Measurements from ENCODE around the gene APOL3.
"Not testable (repeated sequence)": the region's sequence is repeated elsewhere in the genome, so short reads cannot be mapped to it uniquely, and the experiment has no call there.

Gene APOL3

DNA sequence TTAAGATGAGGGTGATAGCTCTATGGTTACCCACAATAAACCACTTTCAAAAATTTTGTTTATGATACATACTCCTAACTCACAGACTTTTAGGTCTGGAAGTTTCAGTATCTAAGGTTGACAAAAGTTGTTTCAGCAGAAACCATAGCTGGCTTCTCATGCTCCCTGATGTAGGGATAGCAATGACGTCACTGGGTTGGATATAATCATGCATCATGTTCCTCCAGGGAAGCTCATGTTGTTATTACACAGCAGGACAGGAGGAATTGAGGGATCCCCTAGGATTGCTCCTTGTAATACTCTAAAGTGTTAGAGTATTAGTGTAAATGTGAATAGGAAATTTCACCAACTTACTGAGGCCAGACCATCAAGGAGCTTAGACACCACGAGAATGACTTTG lies 23.6 kb downstream of the APOL3 start:
- H3K4me3 ChIP-seq (ENCODE audit: low read depth, low read length): no peak overlapping the region

DNA sequence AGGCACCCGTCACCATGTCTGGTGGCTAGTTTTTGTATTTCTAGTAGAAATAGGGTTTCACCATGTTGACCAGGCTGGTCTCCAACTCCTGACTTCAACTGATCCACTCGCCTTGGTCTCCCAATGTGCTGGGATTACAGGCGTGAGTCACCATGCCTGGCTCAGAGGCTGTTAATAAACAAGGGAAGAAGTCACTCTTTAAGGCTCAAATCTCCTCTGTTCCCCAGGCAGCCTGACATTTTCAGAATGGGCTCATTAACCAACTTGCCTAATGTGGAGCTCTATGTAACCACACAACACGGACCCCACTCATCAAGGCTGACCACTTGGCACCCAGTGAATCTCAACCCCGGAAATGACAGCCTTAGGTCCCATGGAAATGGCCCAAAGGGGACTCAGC lies 24.1 kb downstream of the APOL3 start:
- no peak overlapping the region for H3K4me3 ChIP-seq (ENCODE audit: low read depth, low read length)

DNA sequence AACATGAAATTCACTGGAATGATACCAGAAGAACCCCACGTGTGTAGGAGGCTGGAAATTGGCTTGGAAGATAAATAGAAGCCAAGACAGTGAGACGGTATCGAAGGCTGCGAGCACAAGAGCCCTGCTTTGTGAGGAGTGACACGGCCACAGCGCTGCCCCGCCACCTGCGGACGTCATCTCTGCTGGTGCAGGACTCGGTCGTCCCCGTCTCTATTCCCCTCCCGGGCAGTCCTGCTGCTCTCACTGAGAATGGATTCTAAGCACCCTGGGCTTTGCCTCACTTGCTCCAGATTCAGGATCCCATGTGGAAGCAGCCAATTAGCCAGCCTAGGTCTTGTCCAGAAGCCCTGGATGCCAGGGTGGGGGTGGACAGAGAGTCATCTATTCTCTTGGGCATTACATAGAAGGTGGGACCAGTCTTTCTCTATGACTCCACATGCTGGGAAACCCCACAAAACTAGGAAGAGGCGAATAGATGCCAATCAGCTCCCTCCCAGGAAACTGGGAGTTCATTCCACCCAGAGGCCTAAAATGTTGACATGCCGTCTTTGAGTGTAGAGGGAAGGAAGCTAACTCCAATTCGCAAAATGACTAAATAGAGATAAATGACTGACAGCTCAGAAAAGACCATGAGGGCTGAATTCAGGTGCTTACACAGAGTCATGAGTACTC lies 25.1 kb downstream of the APOL3 start:
- H3K4me3 ChIP-seq (ENCODE audit: low read depth, low read length): no peak overlapping the region

DNA sequence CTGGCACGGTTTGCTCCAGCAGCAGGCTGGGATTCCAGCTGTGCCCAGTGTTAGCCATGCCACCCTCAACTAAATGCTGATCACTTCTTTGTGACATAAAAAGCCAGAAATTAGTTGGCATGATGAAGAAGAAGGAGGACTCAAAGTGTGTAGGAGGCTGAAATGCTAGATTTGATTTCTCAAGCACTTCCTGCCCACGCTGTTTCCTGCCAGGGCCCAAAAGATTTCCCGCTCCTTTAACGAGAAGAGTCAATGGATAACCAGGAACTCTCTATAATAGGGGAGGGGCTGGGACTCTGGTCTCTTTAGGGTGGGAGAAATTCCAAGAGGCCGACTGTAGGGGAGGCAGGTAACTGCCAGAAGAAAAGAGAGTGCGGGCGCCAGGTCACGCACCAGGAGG lies 26.4 kb downstream of the APOL3 start:
- H3K4me3 ChIP-seq (ENCODE audit: low read depth, low read length): no peak overlapping the region

DNA sequence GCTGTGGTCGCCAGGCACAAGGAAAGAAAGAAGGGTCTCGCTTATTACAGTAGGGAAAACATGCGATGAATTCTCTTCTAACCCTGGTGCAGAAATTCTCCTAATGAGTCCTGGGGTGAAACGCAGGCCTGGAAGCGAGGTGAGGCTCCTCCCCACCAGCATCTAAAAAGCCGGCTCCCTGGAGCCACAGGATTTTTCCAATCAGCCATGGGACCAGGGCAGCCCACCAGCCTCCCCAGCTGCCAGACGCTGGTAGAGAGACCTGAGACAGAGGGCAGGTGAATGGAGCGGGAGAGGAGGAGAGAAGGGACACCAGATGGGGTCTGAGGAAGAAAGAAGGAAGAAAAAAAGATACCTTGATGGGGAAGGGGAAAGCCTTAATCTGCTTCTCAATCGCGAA lies 28.6 kb downstream of the APOL3 start:
- H3K4me3 ChIP-seq (ENCODE audit: low read depth, low read length): no peak overlapping the region

DNA sequence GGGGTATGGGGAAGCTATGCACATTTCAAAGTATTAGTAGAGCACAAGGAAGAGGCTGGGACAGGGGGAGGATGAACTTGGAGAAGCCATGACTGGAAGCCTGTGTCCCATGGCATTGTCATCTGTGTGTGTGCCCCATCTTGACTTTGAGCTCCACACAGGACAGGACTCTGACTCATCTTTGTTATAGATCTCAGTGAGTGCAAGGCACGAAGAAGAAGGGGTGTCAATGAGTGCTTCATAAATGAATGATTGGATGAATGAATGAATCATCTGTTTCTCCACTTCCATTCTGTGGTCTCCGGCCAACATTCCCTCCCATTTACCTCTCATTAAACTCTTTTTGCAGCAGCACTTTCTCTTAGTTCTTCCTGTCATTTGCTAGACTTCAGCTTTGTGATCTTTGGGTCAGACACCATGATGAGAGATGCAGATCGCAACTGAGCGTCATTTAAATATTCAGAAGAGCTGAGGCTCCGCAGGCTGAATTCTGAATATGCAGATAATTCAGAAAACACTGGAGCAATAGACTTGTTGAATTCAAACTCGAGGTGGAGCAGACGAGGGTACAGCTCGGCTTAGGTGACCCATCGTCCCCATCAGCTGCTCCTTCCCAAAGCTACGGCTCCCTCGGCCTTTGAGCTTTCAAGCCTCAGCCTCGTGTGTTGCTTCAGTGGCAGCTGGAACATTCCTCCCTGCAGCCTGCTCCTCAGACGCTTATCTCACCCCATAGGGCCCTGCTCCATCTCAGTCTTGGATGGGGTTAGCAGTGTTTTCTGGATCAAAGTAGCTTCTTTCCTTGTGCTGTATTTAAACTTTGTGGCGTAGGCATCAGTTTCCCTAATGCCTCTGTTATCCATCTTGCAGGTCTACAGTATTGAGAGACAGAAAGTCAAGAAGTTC lies 30.8 kb downstream of the APOL3 start:
- no peak overlapping the region for H3K4me3 ChIP-seq (ENCODE audit: low read depth, low read length)

DNA sequence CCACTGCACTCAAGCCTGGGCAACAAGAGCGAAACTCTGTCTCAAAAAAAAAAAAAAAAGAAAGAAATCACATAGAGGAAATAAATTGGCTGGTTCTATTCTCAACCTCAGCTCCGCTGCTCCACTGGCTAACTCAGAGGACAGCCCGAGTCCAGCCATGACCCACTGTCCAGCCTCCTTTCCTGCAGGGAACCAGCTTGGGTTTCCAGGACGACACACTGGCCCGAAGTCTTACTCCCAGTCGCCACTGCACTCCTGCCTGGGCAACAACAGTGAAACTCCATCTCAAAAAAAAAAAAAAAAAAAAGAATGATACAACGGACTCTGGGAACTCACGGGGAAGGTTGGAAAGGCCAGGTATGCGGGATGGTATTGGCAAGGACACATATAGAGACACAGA lies 31.5 kb downstream of the APOL3 start:
- H3K4me3 ChIP-seq (ENCODE audit: low read depth, low read length): no peak overlapping the region

DNA sequence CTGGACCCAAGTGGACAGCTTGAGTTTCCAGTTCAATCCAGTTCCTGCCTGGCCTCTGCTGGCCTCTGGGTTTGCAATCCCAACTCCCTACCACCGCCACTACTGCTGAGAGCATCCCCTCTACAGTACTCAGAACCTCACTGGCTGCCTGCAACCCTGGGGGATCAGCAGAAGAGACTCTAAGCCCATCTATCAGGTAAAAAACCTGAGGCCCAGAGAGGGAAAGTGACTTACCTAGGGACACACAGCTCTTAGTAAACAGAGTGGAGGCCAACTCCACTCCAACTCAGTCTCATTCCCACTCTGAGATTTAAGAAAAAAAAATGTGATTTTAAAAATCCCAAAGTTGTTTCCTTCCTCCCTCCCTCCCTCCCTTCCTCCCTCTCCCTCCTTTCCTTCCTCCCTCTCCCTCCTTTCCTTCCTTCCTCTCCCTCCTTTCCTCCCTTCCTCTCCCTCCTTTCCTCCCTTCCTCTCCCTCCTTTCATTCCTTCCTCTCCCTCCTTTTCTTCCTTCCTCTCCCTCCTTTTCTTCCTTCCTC lies 34.5 kb downstream of the APOL3 start:
- H3K4me3 ChIP-seq (ENCODE audit: low read depth, low read length): no peak overlapping the region

DNA sequence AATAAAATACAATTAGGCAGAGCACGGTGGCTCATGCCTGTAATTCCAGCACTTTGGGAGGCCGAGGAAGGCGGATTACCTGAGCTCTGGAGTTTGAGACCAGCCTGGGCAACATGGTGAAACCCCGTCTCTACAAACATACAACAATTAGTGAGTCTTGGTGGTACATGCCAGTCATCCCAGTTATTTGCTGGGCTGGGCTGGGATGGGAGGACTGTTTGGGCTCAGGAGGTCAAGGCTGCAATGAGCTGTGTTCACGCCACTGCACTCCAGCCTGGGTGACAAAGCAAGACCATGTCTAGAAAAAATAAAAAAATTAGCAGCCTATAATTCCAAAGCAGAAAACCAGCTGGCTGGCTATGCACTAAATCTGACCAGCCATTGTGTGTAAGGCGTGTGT lies 35.1 kb downstream of the APOL3 start:
- H3K4me3 ChIP-seq (ENCODE audit: low read depth, low read length): no peak overlapping the region

DNA sequence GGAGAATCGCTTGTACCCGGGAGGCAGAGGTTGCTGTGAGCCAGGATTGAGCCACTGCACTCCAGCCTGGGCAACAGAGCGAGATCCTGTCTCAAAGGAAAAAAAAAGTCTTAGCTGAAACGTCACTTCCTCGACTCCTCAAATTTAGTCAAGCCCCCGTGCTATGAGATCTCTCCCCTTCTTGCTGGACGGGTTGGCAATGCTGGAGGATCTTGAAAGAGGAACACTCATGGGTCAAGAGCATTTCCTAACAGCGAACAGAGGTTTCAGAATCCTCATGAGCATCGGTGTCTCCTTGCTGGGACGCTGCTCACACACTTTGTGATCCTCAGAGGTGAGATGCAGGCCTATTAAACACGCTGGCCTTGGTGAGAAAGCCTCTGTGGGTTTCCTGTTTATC lies 35.9 kb downstream of the APOL3 start:
- no peak overlapping the region for H3K4me3 ChIP-seq (ENCODE audit: low read depth, low read length)

DNA sequence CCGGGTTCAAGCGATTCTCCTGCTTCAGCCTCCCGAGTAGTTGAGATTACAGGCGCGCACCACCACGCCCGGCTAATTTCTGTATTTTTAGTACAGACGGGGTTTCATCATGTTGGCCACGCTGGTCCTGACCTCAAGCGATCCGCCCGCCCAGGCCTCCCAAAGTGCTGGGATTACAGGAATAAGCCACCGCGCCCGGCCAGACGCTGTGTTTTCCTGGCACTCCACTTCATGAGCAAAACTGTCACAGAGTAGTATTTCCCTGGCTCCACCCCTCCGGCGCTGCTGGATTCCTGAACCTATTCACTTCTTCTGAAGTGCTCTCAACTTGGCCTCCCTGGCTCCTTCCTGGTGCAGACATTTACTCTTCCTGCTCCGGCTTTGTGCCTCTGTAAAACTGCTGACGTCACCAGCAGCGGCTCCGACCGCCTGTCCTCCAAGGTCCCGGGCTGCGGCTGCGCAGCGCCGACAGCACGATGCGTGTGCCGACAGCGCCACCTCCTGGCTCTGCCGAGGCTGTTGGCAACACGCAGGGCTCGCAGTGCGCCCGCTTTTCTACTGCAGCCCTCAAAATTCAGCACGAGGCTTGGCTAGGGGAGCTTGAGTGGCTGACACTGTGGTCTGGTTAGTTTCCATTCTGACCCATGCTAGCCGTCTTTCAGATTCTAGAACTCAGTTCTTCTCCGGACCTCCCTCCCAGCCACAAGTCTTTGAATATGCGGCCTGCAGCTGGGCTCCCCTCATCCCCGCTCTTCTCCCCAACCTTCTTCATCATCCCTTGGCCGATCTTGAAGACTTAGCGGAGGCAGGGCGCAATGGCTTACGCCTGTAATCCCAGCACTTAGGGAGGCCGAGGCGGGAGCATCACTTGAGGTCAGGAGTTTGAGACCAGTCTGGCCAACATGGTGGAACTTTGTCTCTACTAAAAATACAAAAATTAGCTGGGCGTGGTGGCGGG lies 36.6 kb downstream of the APOL3 start:
- no peak overlapping the region for H3K4me3 ChIP-seq (ENCODE audit: low read depth, low read length)

DNA sequence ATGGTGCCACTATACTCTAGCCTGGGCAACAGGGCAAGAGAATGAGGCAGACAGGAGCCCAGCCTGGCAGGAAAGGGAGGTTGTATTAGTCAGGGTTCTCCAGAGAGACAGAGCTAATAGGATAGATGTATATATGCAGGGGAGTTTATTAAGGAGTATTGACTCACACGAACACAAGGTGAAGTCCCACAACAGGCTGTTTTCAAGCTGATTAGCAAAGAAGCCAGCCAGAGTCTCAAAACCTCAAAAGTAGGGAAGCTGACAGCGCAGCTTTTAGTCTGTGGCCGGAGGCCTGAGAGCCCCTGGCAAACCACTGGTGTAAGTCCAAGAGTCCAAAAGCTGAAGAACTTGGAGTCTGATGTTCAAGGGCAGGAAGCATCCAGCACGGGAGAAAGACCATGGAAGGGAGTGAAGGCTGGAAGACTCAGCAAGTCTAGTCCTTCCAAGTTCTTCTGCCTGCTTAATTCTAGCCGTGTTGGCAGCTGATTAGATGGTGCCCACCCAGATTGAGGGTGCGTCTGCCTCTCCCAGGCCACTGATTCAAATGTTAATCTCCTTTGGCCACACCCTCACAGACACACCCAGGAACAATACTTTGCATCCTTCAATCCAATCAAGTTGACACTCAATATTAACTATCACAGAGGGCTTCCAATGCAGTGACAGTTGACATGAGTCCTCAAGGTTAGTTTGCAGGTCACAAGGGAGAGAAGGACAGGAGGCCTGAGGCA lies 39.8 kb downstream of the APOL3 start:
- not testable (repeated sequence) for H3K4me3 ChIP-seq (ENCODE audit: low read depth, low read length)

DNA sequence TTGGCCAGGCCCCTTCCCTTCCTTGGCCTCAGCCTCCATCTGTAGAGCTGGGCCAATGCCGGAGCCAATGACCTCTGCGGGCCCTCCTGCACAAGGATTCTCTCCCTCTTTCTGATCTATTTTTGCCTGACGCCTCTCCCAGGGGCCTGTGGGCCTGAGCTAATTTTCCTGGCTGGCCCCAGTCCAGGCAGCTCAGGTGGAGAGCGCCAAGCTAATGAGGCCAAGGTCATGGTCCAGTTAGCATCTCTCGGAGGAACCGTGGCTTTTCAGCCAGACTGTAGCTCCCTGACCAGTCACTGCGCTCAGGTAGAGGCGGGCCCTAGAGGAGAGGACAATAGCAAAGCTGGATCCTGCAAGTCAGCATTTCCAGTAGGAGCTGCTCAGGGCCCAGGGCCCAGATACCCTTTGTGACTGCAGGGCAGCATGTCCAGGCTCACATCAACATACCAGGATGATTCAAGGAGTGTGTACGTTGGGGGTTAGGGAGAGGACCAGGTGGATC lies 43.5 kb downstream of the APOL3 start:
- H3K4me3 ChIP-seq (ENCODE audit: low read depth, low read length): no peak overlapping the region

DNA sequence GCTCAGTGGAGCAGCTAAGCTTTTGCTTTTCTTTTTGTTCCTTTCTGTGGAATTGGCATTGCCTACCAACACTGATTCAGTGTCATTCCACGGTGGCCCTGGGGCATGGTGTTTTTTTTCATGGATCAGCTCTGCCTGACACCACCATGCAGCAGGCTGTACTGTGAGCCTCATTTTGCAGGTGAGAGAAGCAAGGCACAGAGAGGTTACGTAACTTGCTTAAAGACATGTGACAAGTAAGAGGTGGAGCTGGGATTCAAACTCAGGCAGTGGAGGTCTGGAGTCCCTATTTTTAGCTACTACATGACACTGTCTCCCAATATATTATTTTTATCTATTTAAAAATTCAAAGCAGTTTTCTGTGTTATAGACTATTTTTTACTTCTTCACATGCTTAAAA lies 44.4 kb downstream of the APOL3 start:
- H3K4me3 ChIP-seq (ENCODE audit: low read depth, low read length): no peak overlapping the region

DNA sequence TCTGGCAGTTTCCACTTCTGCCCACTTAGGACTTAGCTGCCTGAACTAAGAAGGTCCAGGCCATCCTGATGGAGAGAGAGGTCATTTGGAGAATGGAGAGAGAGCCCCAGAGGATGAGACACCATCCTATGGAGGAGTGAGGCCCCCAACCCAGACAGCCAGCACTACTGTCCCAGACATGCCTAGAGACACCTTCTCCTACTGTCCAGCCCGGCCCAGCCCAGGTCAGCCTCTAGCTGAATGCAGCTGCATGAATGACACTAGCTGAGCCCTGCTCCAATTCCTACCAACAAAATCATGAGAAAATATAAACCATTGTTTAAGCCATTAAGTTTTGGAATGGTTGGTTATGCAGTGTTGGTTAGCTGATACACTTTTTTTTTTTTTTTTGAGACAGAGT lies 47.4 kb downstream of the APOL3 start:
- H3K4me3 ChIP-seq (ENCODE audit: low read depth, low read length): no peak overlapping the region

DNA sequence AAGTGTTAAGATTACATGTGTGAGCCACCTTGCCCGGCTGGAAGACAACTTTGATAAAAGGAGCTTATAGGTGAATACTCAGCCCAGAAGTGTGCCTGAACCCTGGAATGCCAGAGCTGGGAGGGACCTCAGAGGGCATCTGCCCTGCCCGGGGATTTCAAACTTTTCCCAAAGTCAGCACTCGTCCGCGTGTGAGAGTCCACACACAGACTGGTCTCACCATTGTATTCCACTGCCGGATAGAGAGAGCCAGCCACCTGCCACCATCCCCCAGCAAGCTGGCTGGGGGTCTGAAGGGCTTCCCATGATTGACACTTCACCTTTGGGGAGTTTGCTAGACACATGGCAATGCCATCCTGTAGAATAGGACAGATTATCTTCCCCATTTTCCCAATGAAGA lies 49.2 kb downstream of the APOL3 start:
- H3K4me3 ChIP-seq (ENCODE audit: low read depth, low read length): no peak overlapping the region

DNA sequence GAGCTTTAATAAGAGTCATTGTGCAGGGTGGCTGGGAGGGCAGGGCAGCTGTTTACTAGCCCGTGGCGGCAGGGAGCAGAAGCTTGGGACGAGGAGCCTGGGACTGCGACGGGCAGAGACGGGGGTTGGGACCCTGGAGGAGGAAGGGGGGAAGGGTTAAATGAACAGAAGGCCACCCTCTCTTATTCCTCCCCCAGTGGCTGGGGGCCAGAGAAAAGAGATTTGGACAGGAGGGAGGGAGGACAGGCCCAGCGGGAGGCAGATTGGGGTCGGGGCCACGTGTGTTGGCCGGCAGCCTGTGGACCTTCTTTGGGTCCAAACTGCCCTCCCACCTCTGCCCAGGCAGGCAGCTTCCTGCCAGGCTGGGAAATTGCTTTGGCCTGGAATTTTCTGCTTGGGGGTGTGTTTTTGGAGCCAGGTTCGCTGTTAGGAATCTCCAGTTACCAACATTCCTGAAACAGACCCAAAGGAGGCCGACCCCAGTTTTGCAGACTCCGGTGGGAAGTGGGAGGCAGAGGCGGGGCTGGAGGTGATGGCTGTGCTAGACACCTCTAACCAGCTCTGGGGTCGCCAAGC lies 50.2 kb downstream of the APOL3 start:
- H3K4me3 ChIP-seq (ENCODE audit: low read depth, low read length): no peak overlapping the region

DNA sequence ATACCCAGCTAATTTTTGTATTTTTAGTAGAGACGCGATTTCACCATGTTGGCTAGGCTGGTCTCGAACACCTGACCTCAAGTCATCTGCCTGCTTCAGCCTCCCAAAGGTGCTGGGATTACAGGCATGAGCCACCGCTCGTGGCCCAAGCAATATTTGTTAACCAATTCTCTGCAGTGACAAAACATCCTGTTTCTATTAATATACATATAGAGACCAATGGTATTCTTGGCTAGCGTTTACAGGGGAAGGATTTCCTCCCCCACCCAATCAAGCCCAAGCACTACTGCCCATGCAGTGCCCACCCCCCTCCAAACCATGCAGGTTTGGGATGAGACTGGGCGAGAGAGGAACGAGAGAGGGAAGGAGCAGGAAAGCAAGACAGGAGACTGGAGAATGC lies 53.1 kb downstream of the APOL3 start:
- H3K4me3 ChIP-seq (ENCODE audit: low read depth, low read length): no peak overlapping the region

DNA sequence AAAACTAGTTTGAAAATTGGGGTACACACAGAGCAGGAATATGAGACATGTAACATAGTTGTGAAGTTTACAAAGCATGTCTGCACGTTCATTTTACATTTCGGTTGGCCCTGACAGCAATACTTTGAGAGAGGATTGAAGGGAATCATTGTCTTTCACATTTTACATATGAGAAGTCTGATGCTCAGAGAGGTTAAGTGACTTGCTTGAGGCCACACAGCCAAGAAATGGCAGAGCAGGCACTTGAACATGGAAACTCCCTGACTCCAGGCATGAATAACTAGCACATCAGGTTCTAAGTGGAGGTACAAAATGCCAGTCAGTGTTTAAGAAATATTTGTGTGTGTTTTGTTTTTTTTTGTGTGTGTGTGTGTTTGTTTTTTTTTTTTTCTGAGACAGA lies 53.6 kb downstream of the APOL3 start:
- no peak overlapping the region for H3K4me3 ChIP-seq (ENCODE audit: low read depth, low read length)

DNA sequence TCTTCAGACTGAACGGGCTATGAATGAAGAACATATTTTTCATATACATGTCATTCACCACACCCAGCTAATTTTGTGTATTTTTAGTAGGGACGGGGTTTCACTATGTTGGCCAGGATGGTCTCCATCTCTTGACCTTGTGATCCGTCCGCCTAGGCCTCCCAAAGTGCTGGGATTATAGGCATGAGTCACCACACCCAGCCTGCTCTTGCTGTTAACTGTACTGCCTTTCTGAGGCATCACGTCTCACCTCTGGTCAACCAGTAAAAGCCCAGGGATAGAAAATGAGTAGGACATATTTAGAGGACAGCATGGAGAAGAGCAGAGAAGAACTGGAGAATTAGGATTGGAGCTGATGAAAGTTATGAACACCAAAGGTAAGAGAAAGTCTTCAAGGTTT lies 55.6 kb downstream of the APOL3 start:
- no peak overlapping the region for H3K4me3 ChIP-seq (ENCODE audit: low read depth, low read length)
